K562 treated with DMSO at 1 percent for 4 hours (cell line): ENCODE measurements around the gene PELO. TPM values are rescaled to one million over a fixed set of nuclear protein-coding genes. Genes with fewer than 3 reads are reported as not detected.

Experiments used
- total RNA-seq: library from RNA; unstranded; fragments of 300-600 nt; gene quantifications from 2 replicates; pipeline ENCODE4 v1.2.3, GENCODE V29; 2022; ENCODE audit not compliant: insufficient read depth

PELO gene, protein sequence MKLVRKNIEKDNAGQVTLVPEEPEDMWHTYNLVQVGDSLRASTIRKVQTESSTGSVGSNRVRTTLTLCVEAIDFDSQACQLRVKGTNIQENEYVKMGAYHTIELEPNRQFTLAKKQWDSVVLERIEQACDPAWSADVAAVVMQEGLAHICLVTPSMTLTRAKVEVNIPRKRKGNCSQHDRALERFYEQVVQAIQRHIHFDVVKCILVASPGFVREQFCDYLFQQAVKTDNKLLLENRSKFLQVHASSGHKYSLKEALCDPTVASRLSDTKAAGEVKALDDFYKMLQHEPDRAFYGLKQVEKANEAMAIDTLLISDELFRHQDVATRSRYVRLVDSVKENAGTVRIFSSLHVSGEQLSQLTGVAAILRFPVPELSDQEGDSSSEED
- total RNA-seq: 7.3 and 9.3 TPM in 2 replicates

DNA sequence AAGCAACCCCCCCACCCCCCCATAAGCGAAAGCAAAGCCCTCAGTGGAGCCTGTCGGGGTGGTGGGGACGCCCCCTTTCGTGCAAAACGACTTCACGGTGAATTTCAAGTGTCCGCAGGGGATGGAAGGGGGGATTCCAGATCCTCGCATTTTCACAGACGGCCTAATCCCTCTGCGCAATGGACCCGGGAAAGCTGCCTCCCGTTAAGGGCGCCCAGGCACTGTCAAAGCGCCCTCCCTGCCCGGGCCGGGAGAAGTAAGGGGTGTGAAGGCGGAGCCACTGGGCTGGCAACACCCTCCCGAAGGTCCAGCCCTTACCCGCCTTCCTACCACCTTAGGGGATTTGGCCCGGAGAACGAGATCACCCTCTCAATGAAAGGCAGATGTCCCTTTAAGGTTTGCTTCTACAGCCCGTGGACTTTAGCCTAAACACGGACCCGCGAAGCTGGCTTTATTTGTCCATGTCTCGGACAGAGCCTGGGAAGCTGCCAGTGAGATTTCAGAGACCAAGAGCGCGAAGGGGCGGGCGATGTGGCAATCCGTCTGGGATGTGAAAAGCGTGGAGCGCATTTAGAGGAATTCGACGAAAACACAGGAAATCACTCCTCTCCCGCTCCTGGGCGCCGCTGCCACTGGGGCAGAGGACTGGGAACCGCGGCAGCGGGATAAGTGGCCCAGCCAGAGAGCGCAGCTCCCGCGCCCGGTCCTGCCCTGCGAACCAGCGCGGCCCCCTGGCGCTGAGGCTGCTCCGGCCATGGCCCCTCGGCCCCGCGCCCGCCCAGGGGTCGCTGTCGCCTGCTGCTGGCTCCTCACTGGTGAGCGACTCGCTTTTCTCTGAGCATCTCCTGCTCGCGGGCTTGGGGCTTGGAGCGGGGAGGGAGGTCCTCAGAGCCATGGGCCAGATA, at the start of gene PELO, which contains the start of gene ITGA1:
Gene PELO (plus strand): TSS at position 317 of the 905 bp plus-strand sequence. CDS start 12,479 bp downstream, outside the sequence.
Gene ITGA1 (plus strand): TSS at position 317 of the 905 bp plus-strand sequence. CDS start 438 bp downstream, at position 755.

Other genes starting within 250 kb of the PELO start
- not detected in 2 replicates for gene ITGA1, start within 50 bp of the PELO start, total RNA-seq
- not detected in 2 replicates for gene ITGA2, start 201.4 kb downstream of the PELO start, total RNA-seq